ENCODE measurements around the gene TBC1D22A.
A peak's percentile ranks its signal among the peaks of the same experiment; 100 is the strongest.

Gene TBC1D22A

DNA sequence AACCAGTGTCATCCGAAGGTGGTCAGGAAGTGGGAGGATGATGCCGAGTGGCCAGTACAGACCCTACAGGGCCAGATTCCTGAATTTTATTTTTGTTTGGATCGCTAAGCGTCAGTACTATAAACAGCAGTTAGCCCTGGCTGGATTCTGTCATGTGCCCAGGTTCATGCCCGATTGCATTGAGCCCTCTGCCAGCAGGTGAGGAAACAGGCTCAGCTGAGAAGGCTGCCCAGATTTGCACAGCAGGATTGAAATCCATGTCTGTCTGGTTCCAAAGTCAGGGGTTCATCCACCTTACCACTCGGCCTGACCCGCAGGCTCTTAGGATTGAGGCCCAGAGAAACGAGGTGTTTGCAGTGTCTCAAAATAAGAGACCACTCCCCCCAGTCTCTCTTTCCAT lies 9.1 kb upstream of the TBC1D22A start:
- no peak for DNase-seq (ENCODE audit: low read depth)

DNA sequence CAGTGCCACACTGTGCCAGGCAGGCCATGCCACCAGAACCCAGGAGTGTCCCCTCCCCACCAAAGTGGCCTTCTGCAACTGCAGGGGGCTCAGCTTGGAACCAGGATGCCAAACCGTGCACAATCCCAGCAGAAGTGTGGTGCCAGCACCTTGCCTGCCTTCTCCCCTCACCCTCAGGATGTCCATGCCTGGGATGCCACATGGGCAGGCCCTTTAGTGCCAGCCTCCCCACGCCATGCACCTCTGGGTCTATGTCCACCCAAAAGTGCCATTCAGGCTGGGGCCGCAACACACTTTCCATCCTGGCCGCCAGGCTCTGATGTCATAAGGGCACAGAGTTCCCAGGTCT lies 8.7 kb upstream of the TBC1D22A start:
- no peak for DNase-seq (ENCODE audit: low read depth)

DNA sequence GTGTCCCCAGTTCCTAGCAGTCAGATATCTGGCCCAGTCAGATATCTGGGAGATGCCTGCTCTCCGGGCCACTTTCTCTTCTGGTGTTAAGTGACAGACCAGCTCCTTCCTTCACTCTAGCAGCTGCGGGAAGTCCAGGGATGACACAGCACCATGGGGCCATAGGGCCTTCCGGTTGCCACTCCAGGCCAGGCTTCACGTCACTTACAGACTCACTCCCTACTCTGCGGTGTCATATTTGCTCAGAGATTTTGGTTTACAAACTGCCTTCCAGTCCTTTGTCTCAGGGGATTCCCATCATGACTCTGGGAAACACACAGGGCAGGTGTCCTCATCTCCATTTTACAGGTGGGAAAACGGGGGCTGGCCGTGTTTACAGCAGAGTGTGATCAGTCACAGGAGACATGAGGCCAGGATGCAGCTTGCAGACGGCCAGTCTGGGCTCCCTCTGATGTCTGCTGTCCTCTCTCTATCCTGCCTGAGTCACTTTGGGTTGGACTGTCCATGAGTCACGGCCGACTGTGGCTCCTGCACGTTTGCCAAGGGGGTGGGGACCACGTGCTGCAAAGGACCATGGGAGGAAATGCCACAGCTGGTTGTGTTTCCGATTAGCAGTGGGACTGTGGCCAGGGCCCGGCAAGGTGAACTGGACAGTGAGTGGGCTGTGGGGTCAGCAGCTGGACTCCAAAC lies 8.2 kb upstream of the TBC1D22A start:
- DNase-seq (ENCODE audit: low read depth) = peak; percentile 98

DNA sequence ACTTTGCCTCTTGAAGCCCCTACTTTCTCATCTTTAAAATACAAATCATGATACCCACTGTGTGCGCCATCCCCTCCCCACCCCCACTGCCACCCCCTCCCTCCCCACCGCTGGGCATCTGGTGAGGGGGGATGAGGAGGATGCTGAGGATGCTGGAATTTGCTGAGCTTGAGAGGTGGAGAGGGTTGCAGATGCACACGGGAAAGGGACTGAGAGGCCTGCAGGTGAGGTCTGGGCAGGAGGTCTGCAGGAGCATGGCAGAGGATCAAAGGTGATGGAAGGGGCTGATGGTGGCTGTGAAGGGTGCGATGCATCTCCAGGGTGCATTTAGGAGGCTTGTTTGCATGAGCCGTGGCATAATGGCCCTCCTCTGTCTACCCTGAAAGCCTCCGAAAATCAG lies 7.6 kb upstream of the TBC1D22A start:
- no peak for DNase-seq (ENCODE audit: low read depth)

- no peak for DNase-seq (ENCODE audit: low read depth)
Measured at GRCh38 chr22:46755525-46755924, 6.9 kb upstream of the TBC1D22A start.

- no peak for DNase-seq (ENCODE audit: low read depth)
Measured at GRCh38 chr22:46756097-46756496, 6.4 kb upstream of the TBC1D22A start.

- DNase-seq (ENCODE audit: low read depth) = no peak
Measured at GRCh38 chr22:46757104-46757503, 5.3 kb upstream of the TBC1D22A start.

- DNase-seq (ENCODE audit: low read depth) = no peak
Measured at GRCh38 chr22:46758121-46758520, 4.3 kb upstream of the TBC1D22A start.

DNA sequence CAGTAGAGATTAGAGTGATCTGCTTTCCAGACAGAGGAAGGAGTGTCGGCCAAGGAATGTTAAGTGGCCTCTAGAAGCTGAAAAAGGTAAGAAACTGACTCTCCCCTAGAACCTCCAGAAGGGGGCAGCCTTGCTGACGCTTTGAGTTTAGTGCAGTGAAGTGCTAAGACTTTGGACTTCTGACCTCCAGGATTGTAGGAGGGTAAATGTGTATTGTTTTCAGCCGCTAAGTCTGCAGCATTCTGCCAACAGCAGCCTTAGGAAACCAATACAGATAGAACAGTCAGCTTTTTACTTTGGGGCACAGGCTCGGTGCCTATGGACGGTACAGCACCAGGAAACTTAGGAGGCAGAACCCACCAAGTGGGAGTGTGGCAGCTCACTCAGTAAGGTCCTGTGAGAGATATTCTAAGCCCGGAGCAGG lies 3.6 kb upstream of the TBC1D22A start:
- peak; percentile 70 for DNase-seq (ENCODE audit: low read depth)

- no peak for DNase-seq (ENCODE audit: low read depth)
Measured at GRCh38 chr22:46761017-46761416, 1.4 kb upstream of the TBC1D22A start.

DNA sequence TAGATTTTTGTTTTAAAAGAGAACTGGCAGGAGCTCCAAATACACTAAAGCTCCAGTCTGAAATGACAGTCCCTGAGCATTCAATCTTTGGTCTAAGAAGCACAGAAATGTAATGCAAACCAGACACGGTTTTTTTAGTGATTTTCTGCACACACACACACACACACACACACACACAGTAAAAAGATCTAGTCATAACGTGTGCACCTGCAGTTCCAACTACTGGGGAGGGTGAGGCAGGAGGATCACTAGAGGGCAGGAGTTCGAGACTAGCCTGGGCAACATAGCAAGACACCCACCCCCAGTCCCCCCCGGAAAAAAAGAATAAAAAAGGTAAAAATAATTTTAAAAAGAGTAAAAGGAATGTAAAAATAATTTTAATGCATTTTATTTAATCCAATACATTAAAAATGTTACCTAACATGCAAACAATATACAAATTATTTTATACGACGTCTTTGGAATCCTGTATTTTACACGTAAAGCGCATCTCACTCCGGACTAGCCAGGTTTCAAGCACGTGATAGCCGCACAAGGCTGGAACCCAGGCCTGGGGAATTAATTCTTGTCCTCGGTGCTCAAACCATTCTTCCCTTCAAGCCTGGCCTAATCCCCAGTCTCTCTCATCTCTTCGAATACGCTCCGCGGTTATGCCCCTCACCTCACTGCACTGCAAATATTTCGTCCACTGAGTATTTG lies 762 bp upstream of the TBC1D22A start:
- DNase-seq (ENCODE audit: low read depth) = no peak

GRCh38 chr22:46763051-46763705 lies 728 bp downstream of the TBC1D22A start:
- peak; percentile 28 for DNase-seq (ENCODE audit: low read depth)

DNA sequence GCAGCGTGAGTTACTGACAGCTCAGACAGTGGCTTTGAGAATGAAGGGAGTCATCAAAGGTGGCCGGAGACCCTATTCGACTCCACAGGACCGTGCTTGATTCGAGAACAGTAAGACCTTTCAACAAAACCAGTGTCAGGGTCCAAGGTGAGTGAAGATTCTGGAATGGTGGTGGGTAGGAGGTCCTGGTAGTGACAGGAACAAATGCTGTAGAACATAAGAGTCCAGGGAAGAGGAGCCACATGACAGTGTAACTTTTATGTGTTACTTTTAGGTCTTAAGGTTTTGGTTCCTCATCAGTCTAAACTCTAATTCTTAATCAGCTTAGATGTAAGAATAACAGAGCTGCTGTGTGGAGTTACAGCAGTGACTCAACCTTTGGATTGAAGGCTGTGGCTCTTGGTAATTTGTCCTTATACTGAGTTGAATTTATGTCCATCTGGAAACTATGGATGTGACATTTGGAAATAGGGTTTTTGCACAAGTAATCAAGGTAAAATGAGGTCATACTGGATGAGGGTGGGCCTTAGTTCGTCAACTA lies 1.8 kb downstream of the TBC1D22A start:
- DNase-seq (ENCODE audit: low read depth) = peak; percentile 38

DNA sequence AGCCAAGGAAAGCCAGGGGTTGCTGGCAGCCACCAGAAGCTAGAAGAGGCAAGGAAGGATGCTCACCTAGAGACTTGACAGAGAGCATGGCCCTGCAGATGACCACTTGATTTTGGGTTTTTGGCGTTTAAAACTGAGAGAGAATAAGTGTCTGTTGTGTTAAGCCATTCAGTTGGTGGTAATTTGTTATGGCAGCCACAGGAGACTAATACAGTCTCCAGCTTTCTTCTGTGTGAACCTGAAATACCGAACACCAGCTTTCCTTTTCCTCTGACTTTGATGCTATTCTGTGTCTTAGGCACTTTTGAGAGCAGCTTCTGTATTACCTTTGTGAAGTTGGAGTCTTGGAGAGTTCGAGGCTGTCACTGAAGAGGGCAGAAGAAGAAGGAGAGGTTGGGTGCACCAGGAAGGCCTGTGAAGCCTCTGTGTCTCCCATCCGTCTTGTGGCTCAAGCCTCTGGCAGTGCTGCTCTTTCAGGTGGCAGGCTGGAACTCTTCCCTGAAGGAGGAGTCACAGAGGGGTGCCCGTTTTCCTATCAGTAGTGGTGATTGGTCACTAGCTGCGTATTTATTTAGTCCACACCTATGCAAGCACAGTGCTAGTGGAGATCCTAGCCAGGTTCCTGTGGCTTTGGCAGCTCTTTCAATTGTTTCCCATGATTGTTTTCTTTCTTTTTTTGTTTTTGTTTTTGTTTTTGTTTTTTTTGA lies 2.5 kb downstream of the TBC1D22A start:
- DNase-seq (ENCODE audit: low read depth) = no peak

- DNase-seq (ENCODE audit: low read depth) = no peak
Measured at GRCh38 chr22:46766611-46767010, 4.2 kb downstream of the TBC1D22A start.

GRCh38 chr22:46767249-46767985 lies 5.0 kb downstream of the TBC1D22A start:
- no peak for DNase-seq (ENCODE audit: low read depth)

DNA sequence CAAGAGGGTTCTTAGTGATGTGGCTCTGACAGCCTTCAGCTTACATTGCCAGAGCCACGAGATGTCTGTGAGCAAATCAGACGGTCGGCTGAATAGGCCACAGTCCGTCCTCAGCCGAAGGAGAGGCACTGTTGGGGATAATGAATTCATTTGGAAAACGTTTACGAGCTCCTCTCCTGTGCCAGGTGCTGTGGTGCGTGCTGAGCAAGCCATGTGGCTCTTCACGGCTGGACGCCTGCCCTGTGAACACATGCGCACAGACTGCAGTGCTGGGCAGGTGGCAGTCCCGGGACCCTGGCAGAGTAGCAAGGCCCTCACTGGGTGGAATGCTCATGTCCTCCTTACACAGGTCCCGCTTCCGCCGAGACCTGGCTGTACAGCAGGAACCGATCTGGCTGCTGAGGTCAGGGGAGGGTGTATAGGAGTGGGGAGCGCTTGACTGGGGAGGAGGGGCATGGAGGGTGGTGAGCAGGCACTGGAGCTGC lies 6.8 kb downstream of the TBC1D22A start:
- DNase-seq (ENCODE audit: low read depth) = no peak

DNA sequence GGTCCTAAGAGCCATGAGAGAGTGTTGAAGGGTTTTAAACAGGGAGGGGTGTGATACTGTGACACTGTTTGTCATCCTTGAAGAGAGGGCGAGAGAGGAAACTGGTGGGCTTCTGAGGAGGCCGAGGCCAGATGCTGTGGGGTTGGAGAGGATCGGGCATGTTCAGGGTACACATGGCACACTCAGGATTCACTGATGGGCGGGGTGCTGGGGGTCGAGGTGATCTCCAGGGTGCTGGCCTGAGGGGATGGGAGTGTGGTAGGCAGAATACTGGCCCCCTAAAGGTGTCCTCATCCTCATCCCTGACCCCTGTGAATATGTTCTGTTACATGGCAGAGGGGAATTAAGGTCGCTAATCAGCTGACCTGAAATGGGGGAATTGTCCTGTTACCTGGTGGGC lies 7.3 kb downstream of the TBC1D22A start:
- no peak for DNase-seq (ENCODE audit: low read depth)

GRCh38 chr22:46770151-46770641 lies 7.7 kb downstream of the TBC1D22A start:
- DNase-seq (ENCODE audit: low read depth) = no peak

GRCh38 chr22:46770726-46771125 lies 8.3 kb downstream of the TBC1D22A start:
- no peak for DNase-seq (ENCODE audit: low read depth)

GRCh38 chr22:46773076-46773475 lies 10.6 kb downstream of the TBC1D22A start:
- no peak for DNase-seq (ENCODE audit: low read depth)

Measured in iris pigment epithelial cell (primary cell).